Urothelium cell line (cell line): ENCODE results near the gene LNX1.
A peak's percentile ranks its signal among the peaks of the same experiment; 100 is the strongest.

Source experiments
- DNase-seq: peaks from one replicate; pipeline ENCODE4 v3.0.0; 2011; ENCODE audit warnings: low spot score, mixed read lengths
- FAIRE-seq: peaks from 2 replicates; lab custom pipeline; 2011; peaks lifted over from hg19 to GRCh38; lab: Jason Lieb, UNC

The LNX1 gene

DNA sequence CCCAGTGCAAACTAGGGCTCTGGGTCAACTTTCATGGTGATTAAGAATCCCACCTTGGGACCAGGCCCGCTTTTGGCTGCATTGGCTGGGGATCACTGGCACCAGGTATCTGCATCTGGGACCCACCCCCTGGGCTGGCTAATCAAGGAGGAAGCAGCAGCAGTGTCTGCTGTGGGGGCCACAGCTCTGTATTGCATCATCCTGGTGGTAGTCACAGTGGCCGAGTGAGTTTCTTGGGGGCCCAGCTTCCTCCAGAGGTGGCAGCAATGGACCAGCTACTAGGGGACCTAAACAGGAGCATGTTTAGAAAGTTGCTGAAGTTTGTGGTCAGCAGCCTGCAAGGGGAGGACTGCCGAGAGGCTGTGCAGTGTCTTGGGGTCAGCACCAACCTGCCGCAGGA is 15.7 kb downstream of the LNX1 start:
- FAIRE-seq (no peak), DNase-seq (no peak)

DNA sequence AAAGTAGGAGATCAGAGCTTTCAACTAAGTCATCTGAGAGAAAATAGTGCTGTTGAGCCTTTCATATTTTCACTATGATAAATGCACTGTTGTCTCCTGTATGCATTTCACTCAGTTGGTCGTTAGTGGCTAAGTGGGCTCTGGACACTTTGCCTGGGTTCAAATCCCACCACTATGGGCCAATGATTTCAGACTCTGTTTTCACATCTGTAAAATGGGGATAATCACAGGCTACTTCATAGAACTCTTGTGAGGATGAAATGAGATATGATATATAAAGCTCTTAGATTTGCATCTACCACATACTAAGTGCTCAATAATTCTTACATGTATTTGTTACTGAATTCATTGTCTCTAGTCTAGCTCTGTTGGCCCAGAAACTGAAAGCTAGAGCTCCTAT is 16.8 kb downstream of the LNX1 start:
- no peak for FAIRE-seq
- no peak for DNase-seq

DNA sequence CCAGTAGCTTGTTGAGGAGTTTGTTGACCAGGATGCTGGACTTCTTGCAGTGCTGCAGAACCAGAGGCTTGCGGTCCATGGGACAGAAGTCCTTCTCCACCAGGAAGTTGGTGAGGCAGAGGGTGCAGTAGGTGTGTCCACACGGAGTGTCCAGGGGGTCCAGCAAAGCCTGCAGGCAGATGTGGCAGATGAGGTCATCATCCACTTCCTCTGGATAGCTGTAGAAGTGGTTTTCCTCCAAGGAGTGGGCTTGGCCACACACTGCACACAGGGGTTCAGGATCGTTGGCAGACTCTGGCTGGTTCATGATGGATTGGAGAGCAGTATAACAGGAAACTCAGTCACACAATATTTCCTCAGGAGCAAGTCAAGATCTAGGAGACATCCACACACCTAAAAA is 17.6 kb downstream of the LNX1 start:
- no peak for FAIRE-seq
- no peak for DNase-seq

DNA sequence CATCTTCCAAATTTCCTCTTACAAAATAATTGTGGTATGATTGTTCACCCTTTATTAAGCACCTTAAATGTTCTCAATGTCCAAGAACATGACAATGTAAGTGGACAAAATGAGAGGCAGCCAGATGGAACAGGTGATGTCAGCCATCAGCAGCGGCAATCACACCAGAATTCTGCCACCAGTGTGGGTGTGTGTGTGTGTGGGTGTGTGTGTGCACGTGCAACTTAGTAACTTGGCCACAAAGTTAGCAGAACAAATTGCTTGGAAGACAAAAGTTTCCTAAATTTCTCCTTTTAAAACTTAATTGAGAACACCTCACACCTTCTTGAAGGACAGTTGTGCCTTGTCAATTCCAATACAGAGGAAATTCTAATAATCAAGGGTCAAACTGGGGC is 18.7 kb downstream of the LNX1 start:
- FAIRE-seq (no peak), DNase-seq (no peak)

DNA sequence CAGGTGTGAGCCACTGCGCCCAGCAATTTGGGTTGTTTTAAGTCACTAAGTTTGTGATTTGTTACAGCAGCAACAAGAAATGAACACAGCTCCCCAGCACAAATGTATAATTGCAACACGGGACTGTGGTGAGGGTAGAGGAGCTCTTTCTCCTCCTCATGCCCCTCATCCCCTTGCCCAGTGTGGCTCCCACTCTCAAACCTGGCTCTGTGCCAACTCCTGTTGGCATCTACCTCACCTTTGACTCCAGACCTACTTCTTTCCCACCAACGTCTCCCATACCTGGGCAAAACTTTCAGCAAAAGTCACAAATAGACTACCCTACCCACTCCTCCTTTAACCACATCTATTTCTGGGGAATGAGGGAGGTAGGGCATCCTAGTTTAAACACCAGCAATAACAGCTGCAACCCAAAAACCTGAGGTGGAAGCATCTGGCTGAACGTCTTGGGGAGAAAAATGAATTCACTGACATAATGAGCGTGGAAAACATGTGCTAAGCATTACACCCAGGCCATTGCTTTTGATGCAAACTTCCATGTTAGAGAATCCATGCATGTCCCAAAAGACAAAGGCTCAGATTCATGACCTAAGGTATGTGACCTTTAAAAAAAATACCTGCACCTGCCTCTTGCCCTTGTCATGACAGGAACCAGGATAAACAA is 19.2 kb downstream of the LNX1 start:
- DNase-seq: no peak
- FAIRE-seq: no peak

DNA sequence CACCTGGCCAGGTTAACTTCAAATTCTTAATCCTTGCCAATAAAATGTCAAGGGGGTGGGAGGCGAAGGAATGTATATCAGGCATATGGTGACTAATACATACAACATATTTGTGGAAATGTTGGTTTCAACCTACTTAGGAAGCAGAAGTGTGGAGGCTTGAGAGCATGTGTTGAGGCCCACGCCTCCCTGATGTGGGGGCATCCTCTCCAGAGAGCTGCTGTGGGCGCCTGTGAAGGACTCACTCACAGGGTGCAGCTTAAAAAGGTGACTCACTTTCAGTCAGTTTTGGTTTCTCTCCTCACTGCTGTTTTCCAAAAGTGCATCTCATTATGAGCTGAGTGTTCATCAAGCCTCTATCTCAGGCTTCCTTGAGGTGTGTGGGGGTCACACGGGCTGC is 27.5 kb downstream of the LNX1 start:
- DNase-seq: peak; percentile 86

DNA sequence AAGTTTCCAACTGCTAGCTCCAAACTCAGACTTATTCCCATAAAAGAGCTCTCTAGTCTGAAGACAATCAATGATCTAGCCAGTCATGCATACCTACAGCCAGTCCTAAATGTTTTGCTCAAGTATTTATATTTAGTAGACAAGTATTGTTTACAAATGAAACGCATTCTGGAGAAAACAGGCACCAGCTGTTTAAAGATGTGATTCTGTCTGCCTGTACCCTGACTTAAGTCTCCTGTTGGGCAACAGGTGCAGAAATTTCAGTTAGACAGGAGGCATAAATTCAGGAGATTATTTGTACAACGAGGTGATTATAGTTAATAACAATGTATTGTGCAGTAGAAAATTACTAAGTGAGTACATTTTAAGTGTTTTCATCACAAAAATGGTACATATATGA is 28.9 kb downstream of the LNX1 start:
- FAIRE-seq (no peak), DNase-seq (no peak)

More for the DNA sequence above, 27.5 kb downstream of the LNX1 start:
- no peak for FAIRE-seq

DNA sequence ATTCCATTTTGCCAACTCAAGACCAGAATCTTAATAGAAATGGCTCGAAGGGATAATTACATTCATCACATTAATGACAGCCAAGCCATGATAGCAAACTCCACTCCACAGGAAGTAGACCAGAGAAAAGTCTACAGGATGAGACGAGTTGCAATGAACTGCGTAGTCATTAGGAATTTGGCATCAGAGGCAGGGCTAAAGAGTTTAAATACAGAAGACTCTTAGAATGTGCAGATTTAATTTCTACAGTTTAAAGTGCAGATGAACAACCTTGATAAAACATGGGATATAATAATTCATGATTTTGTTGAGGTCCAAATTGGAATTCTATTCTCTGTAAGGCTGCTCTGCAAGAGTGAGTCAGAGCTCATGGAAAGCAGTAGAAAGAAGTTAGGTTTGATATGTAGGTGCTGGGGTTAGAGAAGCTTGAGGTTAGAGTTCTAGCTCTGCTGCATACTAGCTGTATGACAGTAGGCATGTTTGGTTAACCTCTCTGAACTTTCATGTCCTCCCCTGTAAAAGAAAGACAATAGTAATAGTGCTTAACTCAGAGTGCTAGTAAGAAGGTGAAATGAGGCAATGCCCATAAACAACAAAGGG is 32.2 kb downstream of the LNX1 start:
- FAIRE-seq (no peak), DNase-seq (no peak)

DNA sequence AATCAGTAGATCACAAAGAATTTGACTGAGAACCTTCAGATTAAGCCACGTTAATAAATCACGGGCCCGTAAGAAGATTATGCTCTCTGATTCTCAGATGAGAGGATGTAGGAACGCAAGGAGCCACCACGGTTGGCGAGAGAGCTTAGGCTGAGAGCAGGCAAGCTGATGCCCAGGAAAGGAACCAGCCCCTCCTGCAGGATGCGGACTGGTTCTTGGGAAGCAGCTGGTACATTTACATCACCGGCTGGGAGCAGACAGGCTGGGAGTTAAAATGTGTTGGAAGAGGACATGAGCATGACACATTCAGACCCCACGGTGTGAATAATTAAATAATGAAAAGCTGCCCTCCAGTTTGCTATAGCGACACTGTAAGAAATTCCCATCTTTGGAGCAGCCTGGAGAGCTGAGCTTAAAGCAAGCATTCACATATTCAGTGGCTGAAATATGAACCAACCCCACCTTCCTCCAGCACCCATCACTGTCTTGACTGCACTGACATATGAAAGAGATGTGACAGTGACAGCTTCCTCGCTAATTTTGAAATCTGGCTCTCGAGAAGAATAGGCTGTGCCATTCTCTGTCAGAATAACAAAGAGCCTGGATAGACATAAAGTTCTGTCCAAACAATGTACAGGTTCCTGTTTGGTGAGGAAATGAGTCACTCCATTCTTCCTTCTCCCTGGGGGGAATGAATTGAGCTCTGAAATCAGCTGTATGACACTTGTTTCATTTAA is 33.1 kb downstream of the LNX1 start:
- peak; percentile 46 for DNase-seq
- FAIRE-seq: peak; percentile 9

DNA sequence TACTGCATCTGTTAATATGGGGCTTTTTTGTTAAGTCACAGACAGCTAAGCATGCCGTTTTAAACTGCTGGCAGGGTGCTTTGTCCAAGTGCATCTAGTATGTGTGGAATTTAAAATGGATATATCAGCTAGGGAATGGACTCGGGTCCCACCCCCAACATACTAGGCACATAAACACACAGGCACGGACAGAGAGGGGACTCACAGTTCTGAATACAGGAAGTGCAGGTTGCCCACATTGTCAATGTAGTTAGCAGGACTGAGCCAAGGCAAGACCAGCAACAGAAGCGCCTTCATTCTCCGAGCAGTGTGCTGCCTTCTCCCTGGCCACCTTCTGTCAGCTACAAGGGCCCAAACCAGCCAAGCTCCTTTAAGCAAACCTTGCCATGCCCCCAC is 33.6 kb downstream of the LNX1 start:
- no peak for DNase-seq
- no peak for FAIRE-seq

DNA sequence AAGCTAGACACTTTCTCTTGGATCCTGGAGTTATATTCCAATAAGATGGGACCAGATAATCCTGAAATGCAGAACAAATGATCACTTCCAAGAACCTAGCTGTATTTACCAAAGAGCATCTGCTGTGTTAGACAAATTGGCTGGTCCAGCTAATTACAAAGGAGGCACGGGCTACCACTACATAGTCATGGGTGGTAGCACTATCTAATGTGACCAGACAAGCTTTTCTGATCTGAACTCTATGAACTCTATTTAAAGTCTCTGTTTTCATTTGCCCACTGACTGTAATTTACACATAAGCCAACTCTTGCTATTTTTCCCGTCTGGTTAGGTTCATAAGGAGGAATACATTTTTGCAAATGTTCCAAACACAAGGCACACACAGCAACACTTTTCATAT is 34.6 kb downstream of the LNX1 start:
- no peak for FAIRE-seq
- DNase-seq: no peak

DNA sequence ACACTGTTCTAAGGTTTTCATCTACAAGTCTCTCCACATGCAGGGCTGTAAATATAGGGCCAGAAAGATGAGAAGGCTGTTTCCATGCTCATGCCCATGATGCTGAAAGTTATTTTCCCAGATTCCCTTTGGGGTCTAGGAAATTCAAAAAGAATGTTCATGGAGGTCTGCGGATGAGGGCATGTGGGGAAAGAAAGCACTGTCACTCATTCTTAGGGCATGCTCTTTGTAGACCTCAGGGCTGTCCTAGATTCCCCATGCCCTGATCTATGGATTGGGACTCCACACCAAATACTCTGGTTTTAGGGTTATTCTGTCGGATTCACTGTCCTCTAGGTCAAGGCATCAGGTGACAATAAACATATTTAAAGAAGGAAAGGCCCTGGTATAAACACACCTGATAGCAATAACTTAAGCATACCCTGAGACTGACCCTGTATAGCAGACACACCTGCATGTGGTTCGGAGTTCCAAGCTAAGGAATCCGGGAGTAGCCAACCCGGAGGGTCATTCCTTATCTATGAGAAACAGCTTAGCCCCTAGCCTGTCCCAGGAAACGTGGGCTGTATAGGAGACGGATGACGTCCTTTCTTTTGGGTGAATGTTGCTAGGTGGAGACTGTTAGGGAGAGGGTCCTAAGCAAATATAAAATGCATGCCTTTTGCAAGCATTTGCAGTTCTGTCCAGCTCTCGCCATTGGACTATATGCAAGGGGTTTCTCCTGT is 37.6 kb downstream of the LNX1 start:
- DNase-seq (no peak), FAIRE-seq (no peak)

DNA sequence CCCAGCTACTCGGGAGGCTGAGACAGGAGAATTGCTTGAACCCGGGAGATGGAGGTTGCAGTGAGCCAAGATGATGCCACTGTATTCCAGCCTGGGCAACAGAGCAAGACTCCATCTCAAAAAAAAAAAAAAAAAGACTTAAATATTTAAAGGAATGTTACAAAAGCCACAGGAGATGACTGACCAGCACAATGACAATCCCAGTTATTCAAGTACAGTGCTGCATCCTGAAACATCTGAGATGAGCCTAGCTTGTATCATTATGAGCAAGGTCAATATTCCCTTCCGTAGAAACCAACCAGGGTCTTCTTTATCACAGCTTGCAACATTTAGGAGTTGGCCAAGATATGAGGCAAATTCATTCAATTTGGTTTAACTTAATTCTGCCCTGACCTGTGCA is 38.6 kb downstream of the LNX1 start:
- FAIRE-seq (no peak), DNase-seq (no peak)

DNA sequence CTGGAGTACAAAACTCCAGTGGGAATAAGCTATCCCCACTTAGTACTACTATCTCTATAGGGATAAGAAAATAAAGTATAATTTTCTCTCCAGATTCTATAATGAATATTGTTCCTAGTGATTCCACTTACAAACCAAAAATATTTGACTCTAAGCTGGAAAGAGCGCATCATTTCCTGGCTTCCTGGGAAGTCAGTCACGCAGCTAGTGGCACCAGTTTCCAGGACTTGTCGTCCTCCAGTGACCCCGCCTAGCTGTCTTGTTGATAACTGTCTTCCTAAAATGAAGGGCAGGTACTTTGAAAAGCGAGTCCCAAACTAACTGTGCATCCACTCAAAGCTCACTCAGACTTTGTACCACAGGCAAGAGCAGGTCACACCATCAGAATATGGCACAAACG is 39.3 kb downstream of the LNX1 start:
- no peak for DNase-seq

DNA sequence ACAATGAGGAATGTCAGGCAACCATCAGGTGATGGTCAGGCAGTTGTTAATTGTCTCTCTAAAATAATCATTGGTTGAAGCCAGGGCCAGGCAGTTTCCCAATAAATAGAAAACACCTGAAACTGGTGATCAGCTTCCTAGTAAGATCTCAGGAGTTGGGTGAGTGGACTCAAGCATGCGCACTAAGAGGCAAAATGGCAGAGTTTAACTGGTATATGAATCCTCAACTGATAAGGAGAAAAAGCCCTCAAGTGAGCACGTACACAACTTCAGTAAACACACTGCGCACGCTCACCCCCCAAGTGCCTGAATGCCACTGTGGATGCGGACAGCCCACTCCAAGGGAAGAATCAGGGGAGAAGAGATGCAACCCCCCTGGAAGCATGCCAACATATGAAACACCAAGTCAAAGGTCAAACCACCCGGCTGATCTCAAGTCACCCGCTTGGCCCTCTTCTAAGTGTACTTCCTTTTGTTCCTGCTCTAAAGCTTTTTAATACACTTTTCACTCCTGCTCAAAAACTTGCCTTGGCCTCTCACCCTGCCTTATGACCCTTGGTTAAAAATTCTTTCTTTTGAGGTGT is 39.9 kb downstream of the LNX1 start:
- FAIRE-seq: peak; percentile 9
- no peak for DNase-seq

More for the DNA sequence above, 39.3 kb downstream of the LNX1 start:
- FAIRE-seq: no peak

DNA sequence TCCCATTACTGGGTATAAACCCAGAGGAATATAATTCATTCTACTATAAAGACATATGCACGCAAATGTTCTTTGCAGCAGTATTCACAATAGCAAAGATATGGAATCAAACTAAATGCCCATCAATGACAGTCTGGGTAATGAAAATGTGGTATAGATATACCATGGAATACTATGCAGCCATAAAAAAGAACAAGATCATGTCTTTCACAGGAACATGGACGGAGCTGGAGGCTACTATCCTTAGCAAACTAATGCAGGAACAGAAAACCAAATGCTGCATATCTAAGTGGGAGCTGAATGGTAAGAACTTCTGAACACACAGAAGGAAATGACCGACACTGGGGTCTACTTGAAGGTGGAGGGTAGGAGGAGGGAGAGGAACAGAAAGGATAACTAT is 42.6 kb downstream of the LNX1 start:
- FAIRE-seq: no peak
- DNase-seq: no peak

DNA sequence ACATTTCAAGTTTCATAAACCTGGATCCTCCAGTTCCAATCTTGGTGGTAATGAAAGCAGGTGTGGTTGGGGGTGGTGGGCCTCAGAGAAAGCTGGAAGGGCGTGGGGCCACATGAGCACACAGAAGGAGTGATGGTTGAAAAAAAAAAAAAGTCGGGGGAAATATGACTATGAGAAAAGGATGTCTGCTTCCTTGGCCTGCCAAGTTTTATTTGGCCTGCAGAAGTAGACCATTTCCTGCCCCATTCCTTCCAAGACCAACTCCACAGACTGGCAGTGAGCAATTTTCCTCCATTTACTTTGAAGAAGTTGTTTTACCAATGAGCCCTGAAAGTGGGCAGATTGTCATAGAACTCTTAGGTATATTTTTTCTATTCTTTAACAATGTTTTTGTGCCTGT is 43.3 kb downstream of the LNX1 start:
- no peak for FAIRE-seq

DNA sequence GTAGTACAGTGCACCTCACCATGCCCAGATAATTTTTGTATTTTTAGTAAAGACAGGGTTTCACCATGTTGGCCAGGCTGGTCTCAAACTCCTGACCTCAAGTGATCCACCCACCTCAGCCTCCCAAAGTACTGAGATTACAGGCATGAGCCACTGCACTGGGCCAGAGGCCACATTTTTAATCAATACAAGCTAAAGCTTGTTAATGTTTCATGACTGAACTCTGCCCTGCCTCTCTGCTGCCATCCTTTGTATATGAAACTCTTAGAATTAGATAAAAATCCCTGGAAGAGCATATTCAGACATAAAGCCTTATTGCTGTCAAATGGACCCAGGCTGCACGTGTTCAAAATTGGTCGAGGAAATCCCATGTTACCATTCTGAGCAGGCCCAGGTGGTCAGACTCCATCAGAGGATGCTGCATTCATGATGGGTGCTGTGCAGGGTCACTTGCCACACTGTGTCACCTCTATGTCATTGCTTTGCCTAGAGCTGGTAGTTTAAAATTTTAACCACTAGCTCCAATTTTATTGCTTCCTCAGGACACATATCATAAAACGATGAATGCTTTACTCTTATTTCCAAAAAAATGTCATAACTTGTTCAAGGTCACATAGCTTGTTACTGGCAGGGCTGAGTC is 45.2 kb downstream of the LNX1 start:
- FAIRE-seq (no peak), DNase-seq (no peak)

More for the DNA sequence above, 43.3 kb downstream of the LNX1 start:
- no peak for DNase-seq

DNA sequence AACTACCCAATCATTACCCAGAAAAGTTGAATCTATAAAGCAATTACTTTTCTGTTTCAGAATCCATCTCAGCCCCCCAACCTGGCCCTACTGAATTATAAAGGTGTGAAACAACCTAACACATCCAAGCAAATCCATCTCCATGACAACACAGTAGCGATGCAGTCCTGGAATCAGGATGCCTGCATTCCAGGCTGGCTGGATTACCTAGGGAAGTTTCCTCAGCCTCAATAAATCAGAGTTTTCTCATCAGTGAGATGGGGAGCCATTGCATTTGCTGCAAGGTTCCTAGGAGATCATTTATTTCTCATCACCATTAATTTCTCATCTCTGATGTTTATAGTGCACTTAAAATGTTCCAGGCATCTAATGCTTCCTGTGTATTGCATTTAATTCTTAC is 46.0 kb downstream of the LNX1 start:
- DNase-seq (no peak), FAIRE-seq (no peak)

DNA sequence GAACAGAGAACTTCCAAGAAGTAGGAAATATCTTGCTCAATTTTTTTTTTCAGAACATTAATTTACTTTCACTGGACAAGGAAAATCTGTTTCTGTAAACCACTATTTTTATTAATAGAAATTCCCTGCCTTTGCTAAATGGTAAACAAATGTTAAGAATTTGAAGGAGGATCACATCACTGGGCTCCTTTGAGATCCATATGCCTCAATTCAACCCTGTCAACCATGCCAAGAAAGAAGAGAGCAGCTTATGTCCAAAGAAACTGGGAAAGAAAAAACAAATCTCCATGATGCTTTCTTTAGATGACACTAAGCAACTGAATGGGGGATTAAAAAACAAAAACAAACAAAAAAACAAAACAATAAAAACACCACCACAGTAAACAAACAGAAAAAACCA is 47.7 kb downstream of the LNX1 start:
- DNase-seq: no peak
- FAIRE-seq: no peak
